Panc1 (cell line): Measurements from ENCODE around the gene PATE2. TPM values are rescaled to one million over a fixed set of nuclear protein-coding genes. Genes with fewer than 3 reads are reported as not detected.

Experiments
- ATAC-seq: fragments of 200-7000 bp; cut with Tn5 transposase; 2 replicates; pipeline ENCODE4 v1.9.1; 2020; ENCODE audit warnings: mild to moderate bottlenecking, moderate library complexity
- BruUV-seq: library from RNA; stranded (reverse); fragments of 400-500 nt; replicated peaks from 2 replicates; lab custom pipeline; 2021; lab: Mats Ljungman, UMichigan
- CTCF ChIA-PET: fragments of 300-600 bp; sonication (Branson Sonifier 250); formaldehyde crosslinking; loops from one replicate; lab custom pipeline; 2022; ENCODE audit warnings: antibody characterized with exemption; lab: Charles Lee
- POLR2A ChIA-PET: fragments of 300-600 bp; sonication (Branson Sonifier 250); formaldehyde crosslinking; loops from one replicate; lab custom pipeline; 2022; ENCODE audit warnings: antibody characterized with exemption; lab: Charles Lee
- DNase-seq: peaks from one replicate; pipeline ENCODE4 v3.0.0-alpha.2; 2010; ENCODE audit warnings: low read depth, low spot score
- H3K27ac ChIP-seq: 2 replicates; pipeline ENCODE4 v1.5.1; 2011; ENCODE audit warnings: mild to moderate bottlenecking, low read length, inconsistent platforms
- H3K27me3 ChIP-seq: fragments of 200-500 bp; sonication (Bioruptor generic); 2 replicates; pipeline ENCODE4 v1.6.0; 2014; ENCODE audit warnings: low read length, inconsistent platforms; ENCODE audit not compliant: control insufficient read depth, insufficient read depth
- H3K36me3 ChIP-seq: fragments of 200-500 bp; sonication (Bioruptor generic); 2 replicates; pipeline ENCODE4 v1.5.1; 2014; ENCODE audit warnings: inconsistent platforms, mild to moderate bottlenecking, low read length, moderate library complexity; ENCODE audit not compliant: control insufficient read depth, insufficient read depth
- H3K4me1 ChIP-seq: 2 replicates; pipeline ENCODE4 v1.5.1; 2011; ENCODE audit warnings: inconsistent platforms, mild to moderate bottlenecking, low read length, moderate library complexity; ENCODE audit not compliant: control insufficient read depth, insufficient read depth
- H3K4me3 ChIP-seq, 2 experiments: 2 replicates each; pipeline ENCODE4 v1.5.1; 2011 to 2012; ENCODE audit warnings: low read depth in 2 of 2, low read length in 2 of 2, mild to moderate bottlenecking in 2 of 2, inconsistent platforms in 1 of 2, moderate library complexity in 1 of 2
- H3K9me3 ChIP-seq: fragments of 200-500 bp; sonication (Bioruptor generic); 2 replicates; pipeline ENCODE4 v1.5.1; 2014; ENCODE audit warnings: low read depth, mild to moderate bottlenecking, inconsistent platforms, low read length, moderate library complexity; ENCODE audit not compliant: control insufficient read depth, insufficient read depth
- CTCF ChIP-seq: fragments of 450-650 bp; IDR thresholded peaks from 2 replicates; pipeline ENCODE4 v1.5.1; 2017; ENCODE audit warnings: mild to moderate bottlenecking
- POLR2AphosphoS5 ChIP-seq: IDR thresholded peaks from 2 replicates; pipeline ENCODE4 v1.6.1; 2012; ENCODE audit warnings: mild to moderate bottlenecking, low read depth, low read length, moderate library complexity
- REST ChIP-seq, 2 experiments: IDR thresholded peaks; 2 replicates each; pipeline ENCODE4 v1.6.1; 2011 to 2012; ENCODE audit warnings: low read depth in 2 of 2, control low read depth in 1 of 2, low read length in 1 of 2, mild to moderate bottlenecking in 1 of 2, moderate library complexity in 1 of 2; ENCODE audit not compliant: insufficient read depth in 1 of 2
- SIN3A ChIP-seq: IDR thresholded peaks from 2 replicates; pipeline ENCODE4 v1.6.1; 2012; ENCODE audit warnings: low read depth, mild to moderate bottlenecking, low read length, moderate library complexity, borderline replicate concordance; ENCODE audit not compliant: insufficient read depth
- TCF7L2 ChIP-seq: IDR thresholded peaks from 2 replicates; pipeline ENCODE4 v1.6.1; 2011; ENCODE audit warnings: mild to moderate bottlenecking, low read depth, low read length, inconsistent platforms
- in situ Hi-C: cut with HindIII; loops from 2 replicates; pipeline ENCODE4 v1.10.0; 2016; ENCODE audit warnings: low sequenced_read_pairs, low pct_unique_long_range_greater_than_20kb
- intact Hi-C: fragments of 100-400 bp; cut with micrococcal nuclease; formaldehyde crosslinking; loops from one replicate; pipeline ENCODE4 v1.10.0; 2022; ENCODE audit not compliant: unreplicated experiment
- total RNA-seq: library from RNA; stranded (reverse); gene quantifications from one replicate; pipeline ENCODE4 v1.2.1, GENCODE V29; 2021; ENCODE audit not compliant: unreplicated experiment

PATE2 gene
- total RNA-seq, 1 experiment from 2014 or later: 0.18 TPM

GRCh38 chr11:125777309-125777708, 1.3 kb downstream of the PATE2 start:
- ChIA-PET POLR2A (no interaction called here), CTCF (no interaction called here)
- no peak overlapping the region for H3K4me3 ChIP-seq
- DNase-seq (no peak), ATAC-seq (no peak)
- H3K9me3 ChIP-seq: no peaks in the 10 kb centered on the region
- no peaks in the 10 kb centered on the region for H3K36me3 ChIP-seq
- intact Hi-C loops: no loop called here
- in situ Hi-C loops: no loop called here
- no peak for TF ChIP-seq CTCF
- BruUV-seq: no TSS peak
- no peak overlapping the region for H3K27ac ChIP-seq
- H3K4me1 ChIP-seq: no peaks in the 10 kb centered on the region
- H3K27me3 ChIP-seq: no peaks in the 10 kb centered on the region

- no peak for DNase-seq
- in situ Hi-C loops (no loop called here), intact Hi-C loops (no loop called here)
- no peaks in the 10 kb centered on the region for H3K36me3 ChIP-seq
- H3K27ac ChIP-seq: no peak overlapping the region
- TF ChIP-seq REST (IDR thresholded peaks at IDR 0.05; ENCODE audit: insufficient read depth in 1 of 2, low read depth in 2 of 2, low read length in 1 of 2) (no peak), TCF7L2 (no peak), SIN3A (no peak), POLR2AphosphoS5 (no peak), CTCF (no peak)
- no peaks in the 10 kb centered on the region for H3K4me1 ChIP-seq
- ChIA-PET POLR2A (no interaction called here), CTCF (no interaction called here)
- BruUV-seq: no TSS peak
- no peaks in the 10 kb centered on the region for H3K9me3 ChIP-seq
- no peak overlapping the region for H3K4me3 ChIP-seq
- no peak for ATAC-seq
- H3K27me3 ChIP-seq: 0 out of 2 replicates have a peak, but pooled peaks cover under 1% of the 10 kb centered on the region
These were observed 5.1 kb downstream of the PATE2 start for GRCh38 chr11:125773516-125773915.
